Measurements from ENCODE around the gene SGCD.

DNA sequence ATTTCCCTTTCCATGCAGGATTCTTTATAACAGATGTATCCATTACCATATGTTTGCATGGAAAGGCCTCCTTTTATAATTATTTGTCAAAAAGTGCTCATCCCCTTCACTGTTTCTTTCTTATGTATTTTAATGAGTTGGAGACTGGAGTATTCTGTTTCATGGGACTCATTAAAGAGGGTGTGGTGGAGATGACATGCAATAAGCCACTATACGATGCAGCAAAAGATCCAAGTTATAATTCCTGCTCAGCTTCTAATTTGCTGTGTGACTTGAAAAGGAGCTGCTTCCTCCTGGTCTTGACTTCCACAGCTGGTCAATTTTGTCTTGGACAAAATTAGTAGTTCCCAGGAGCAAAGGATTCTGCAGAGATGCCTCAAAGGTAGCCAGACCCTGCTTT is 13.9 kb downstream of the SGCD start:
- TF ChIP-seq, protein P1, sequence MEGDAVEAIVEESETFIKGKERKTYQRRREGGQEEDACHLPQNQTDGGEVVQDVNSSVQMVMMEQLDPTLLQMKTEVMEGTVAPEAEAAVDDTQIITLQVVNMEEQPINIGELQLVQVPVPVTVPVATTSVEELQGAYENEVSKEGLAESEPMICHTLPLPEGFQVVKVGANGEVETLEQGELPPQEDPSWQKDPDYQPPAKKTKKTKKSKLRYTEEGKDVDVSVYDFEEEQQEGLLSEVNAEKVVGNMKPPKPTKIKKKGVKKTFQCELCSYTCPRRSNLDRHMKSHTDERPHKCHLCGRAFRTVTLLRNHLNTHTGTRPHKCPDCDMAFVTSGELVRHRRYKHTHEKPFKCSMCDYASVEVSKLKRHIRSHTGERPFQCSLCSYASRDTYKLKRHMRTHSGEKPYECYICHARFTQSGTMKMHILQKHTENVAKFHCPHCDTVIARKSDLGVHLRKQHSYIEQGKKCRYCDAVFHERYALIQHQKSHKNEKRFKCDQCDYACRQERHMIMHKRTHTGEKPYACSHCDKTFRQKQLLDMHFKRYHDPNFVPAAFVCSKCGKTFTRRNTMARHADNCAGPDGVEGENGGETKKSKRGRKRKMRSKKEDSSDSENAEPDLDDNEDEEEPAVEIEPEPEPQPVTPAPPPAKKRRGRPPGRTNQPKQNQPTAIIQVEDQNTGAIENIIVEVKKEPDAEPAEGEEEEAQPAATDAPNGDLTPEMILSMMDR (IDR thresholded peaks at IDR 0.05): no peak
- no peak for TF ChIP-seq POLR2A (IDR thresholded peaks at IDR 0.05)
- TF ChIP-seq POLR2AphosphoS5 (IDR thresholded peaks at IDR 0.05): no peak
